BLaER1 treated with 17β-estradiol and CSF1 and Interleukin-3, amounts not matched to agents 10 nM and 100 nM (cell line): ENCODE measurements around the gene EMX1.

Source experiments
- H3K27ac ChIP-seq, 11 experiments: shearing (Covaris generic); formaldehyde crosslinking; 2 replicates each; pipeline ENCODE4 v1.8.1; 2022
- H3K27me3 ChIP-seq, 11 experiments: shearing (Covaris generic); formaldehyde crosslinking; 2 replicates each; pipeline ENCODE4 v1.8.1; 2022
- H3K36me3 ChIP-seq, 11 experiments: shearing (Covaris generic); formaldehyde crosslinking; 2 replicates each; pipeline ENCODE4 v1.8.1; 2022
- H3K4me1 ChIP-seq, 10 experiments: shearing (Covaris generic); formaldehyde crosslinking; 2 replicates each; pipeline ENCODE4 v1.8.1; 2022
- H3K4me2 ChIP-seq, 11 experiments: shearing (Covaris generic); formaldehyde crosslinking; 2 replicates each; pipeline ENCODE4 v1.8.1; 2022
- H3K4me3 ChIP-seq, 10 experiments: shearing (Covaris generic); formaldehyde crosslinking; 2 replicates each; pipeline ENCODE4 v1.8.1; 2022
- H3K9ac ChIP-seq, 11 experiments: shearing (Covaris generic); formaldehyde crosslinking; 2 replicates each; pipeline ENCODE4 v1.8.1; 2022
- H3K9me3 ChIP-seq, 11 experiments: shearing (Covaris generic); formaldehyde crosslinking; replicated peaks in 1 of 11; 2 replicates each; pipeline ENCODE4 v1.8.1; 2022
- H4K20me1 ChIP-seq, 11 experiments: shearing (Covaris generic); formaldehyde crosslinking; 2 replicates each; pipeline ENCODE4 v1.8.1; 2022
- Cebpa-rat ChIP-seq, 11 experiments: shearing (Covaris generic); IDR thresholded peaks; 2 replicates each; pipeline ENCODE4 v1.8.1; 2022

The EMX1 gene

DNA sequence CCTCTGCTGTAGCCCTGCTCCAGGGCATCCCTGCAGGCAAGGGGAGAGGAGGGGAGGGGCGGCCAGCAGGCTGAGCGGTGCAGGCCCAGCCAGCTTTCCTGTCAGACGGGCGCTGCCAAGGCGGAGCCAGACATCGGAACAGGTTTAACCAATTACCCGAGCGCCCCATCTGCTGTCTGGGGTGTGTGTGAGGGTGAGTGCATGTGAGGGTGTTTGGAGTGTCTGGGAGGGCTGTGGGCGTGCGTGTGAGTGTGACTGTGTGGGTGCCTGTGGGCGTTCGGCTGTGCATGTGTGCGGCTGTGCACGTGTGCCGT is 20.0 kb downstream of the EMX1 start:
- Histone ChIP-seq H3K4me1 (peaks cover 16 to 100% (median 94%) of the 10 kb centered on the region in 10 experiments; a peak in 19 of 20 replicates), H3K9ac (no peak overlapping the region; a peak in 1 of 22 replicates), H3K9me3 (no peaks in the 10 kb centered on the region), H3K36me3 (no peaks in the 10 kb centered on the region), H3K4me2 (peak overlapping the region in 10 of 11 experiments; percentile 21 to 97 (median 89); a peak in 18 of 22 replicates), H4K20me1 (peaks cover 0 to 58% (median 6%) of the 10 kb centered on the region in 11 experiments; a peak in 8 of 22 replicates), H3K4me3 (no peak overlapping the region), H3K27me3 (peaks cover 0 to 29% (median 0%) of the 10 kb centered on the region in 11 experiments; a peak in 7 of 22 replicates), H3K27ac (no peak overlapping the region)
- TF ChIP-seq Cebpa-rat (IDR thresholded peaks at IDR 0.05): no peak

DNA sequence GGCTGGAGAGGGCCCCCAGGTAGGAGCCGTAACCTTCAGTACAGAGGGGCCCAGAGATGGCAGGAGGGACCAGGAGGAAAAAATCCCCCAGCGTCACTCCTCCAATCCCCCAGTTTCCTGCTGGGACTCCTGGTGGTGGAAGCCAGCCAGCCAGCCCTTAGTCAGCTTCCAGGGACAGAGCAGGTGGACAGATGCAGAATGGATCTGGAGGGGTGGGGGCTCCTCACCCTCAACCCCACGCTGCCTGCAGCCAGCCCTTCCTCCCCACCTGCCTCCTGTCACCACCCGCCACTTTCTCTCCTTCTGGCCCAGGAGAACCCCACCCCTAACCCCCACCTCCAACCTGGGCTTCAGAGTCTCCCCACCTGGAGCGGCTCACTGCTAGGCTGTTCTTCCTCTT is 21.1 kb downstream of the EMX1 start:
- H3K9ac ChIP-seq: no peak overlapping the region
- no peak for TF ChIP-seq Cebpa-rat (IDR thresholded peaks at IDR 0.05)
- H3K4me1 ChIP-seq: peaks cover 16 to 100% (median 93%) of the 10 kb centered on the region in 10 experiments; a peak in 19 of 20 replicates
- H3K27me3 ChIP-seq: peaks cover 0 to 29% (median 0%) of the 10 kb centered on the region in 11 experiments; a peak in 6 of 22 replicates
- H3K9me3 ChIP-seq: no peaks in the 10 kb centered on the region
- no peak overlapping the region for H3K27ac ChIP-seq
- H3K4me3 ChIP-seq: no peak overlapping the region
- H3K36me3 ChIP-seq: no peaks in the 10 kb centered on the region
- H4K20me1 ChIP-seq: peaks cover 0 to 61% (median 6%) of the 10 kb centered on the region in 11 experiments; a peak in 8 of 22 replicates
- peak overlapping the region in 8 of 11 experiments; percentile 85 to 97 (median 89); a peak in 17 of 22 replicates for H3K4me2 ChIP-seq

DNA sequence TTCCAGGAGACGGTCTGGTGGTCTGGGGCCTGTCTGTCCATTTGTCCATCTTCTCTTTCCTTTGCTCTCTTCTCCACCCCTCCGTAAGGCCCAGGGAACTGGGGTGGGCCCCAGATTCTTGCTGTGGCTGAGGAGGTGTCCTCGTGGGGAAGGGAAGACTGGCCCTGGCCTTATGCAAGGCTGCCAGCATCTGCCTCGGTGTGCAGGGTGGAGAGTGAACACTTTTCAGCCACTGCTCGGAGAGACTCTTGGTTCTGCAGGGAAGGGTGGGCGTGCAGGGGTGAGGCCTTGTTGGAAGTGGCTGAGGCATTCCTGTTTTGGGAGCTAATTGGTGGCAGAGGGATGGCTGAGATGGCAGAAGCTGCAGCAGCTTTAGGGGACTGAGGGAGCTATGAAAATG is 23.0 kb downstream of the EMX1 start:
- peaks cover 16 to 100% (median 96%) of the 10 kb centered on the region in 10 experiments; a peak in 19 of 20 replicates for H3K4me1 ChIP-seq
- no peaks in the 10 kb centered on the region for H3K9me3 ChIP-seq
- peak overlapping the region in 3 of 10 experiments; percentile 11 to 45 (median 28); a peak in 5 of 20 replicates for H3K4me3 ChIP-seq
- no peaks in the 10 kb centered on the region for H3K36me3 ChIP-seq
- peaks cover 0 to 71% (median 6%) of the 10 kb centered on the region in 11 experiments; a peak in 8 of 22 replicates for H4K20me1 ChIP-seq
- H3K4me2 ChIP-seq: peak overlapping the region in 10 of 11 experiments; percentile 32 to 97 (median 89); a peak in 20 of 22 replicates
- no peak for TF ChIP-seq Cebpa-rat (IDR thresholded peaks at IDR 0.05)
- H3K9ac ChIP-seq: peak overlapping the region in 7 of 11 experiments; percentile 22 to 68 (median 48); a peak in 9 of 22 replicates
- H3K27me3 ChIP-seq: peaks cover 0 to 29% (median 0%) of the 10 kb centered on the region in 11 experiments; a peak in 6 of 22 replicates
- peak overlapping the region in 6 of 11 experiments; percentile 24 to 67 (median 51); a peak in 10 of 22 replicates for H3K27ac ChIP-seq

DNA sequence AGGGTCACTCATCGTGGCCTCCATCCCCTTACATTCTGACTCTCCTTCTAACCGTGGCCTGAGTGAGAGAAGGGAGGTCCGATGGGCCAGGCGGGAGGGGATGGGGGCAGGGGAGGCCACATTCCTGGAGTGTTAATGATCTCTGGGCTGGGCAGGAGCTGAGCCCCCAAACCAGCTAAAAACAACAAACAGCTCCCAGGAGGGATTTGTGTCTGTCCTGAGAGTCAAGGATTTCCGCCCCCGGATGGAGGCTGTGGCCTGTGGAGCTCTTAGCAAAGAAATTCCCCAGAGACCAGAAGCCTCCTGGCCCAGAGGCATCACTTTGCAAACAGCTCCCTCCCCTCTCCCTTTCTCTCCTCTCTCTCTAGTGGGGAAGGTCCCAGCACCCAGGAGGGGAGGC is 23.5 kb downstream of the EMX1 start:
- peak overlapping the region; percentile 23 to 97 (median 89); a peak in 21 of 22 replicates for H3K4me2 ChIP-seq
- H3K9me3 ChIP-seq: no peaks in the 10 kb centered on the region
- peak overlapping the region in 6 of 11 experiments; percentile 24 to 67 (median 51); a peak in 10 of 22 replicates for H3K27ac ChIP-seq
- peak overlapping the region in 3 of 10 experiments; percentile 11 to 45 (median 28); a peak in 6 of 20 replicates for H3K4me3 ChIP-seq
- no peaks in the 10 kb centered on the region for H3K36me3 ChIP-seq
- H3K27me3 ChIP-seq: peaks cover 0 to 29% (median 0%) of the 10 kb centered on the region in 11 experiments; a peak in 6 of 22 replicates
- TF ChIP-seq Cebpa-rat (IDR thresholded peaks at IDR 0.05): no peak
- H3K4me1 ChIP-seq: peaks cover 16 to 97% (median 92%) of the 10 kb centered on the region in 10 experiments; a peak in 19 of 20 replicates
- peak overlapping the region in 7 of 11 experiments; percentile 22 to 68 (median 48); a peak in 10 of 22 replicates for H3K9ac ChIP-seq
- H4K20me1 ChIP-seq: peaks cover 0 to 71% (median 6%) of the 10 kb centered on the region in 11 experiments; a peak in 8 of 22 replicates

DNA sequence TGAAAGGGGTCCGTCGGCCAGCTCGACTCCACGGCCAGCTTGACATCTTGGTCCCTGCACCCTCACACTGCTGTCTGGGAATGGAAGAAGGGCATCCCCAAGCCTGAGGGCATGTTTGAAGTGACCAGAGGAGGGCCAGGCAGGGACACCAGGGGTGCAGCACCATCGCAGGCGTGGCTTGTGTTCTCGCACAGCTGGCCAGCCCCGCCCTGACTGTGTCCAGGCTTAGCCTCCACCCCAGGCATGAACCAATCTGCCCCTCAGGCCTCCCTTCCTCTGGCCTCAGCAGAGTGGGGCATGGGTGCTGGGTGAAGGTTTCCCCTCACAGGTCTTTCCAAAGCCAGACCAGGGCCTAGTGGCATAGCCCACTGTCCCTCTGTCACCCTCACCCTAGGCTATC is 25.0 kb downstream of the EMX1 start:
- H3K4me2 ChIP-seq: peak overlapping the region in 9 of 11 experiments; percentile 64 to 97 (median 89); a peak in 18 of 22 replicates
- TF ChIP-seq Cebpa-rat (IDR thresholded peaks at IDR 0.05): no peak
- H4K20me1 ChIP-seq: peaks cover 0 to 65% (median under 1%) of the 10 kb centered on the region in 11 experiments; a peak in 8 of 22 replicates
- H3K4me3 ChIP-seq: no peak overlapping the region
- H3K9me3 ChIP-seq: no peaks in the 10 kb centered on the region
- peaks cover 16 to 82% (median 77%) of the 10 kb centered on the region in 10 experiments; a peak in 19 of 20 replicates for H3K4me1 ChIP-seq
- peaks cover 0 to 14% (median 0%) of the 10 kb centered on the region in 11 experiments; a peak in 5 of 22 replicates for H3K27me3 ChIP-seq
- H3K27ac ChIP-seq: peak overlapping the region in 4 of 11 experiments; percentile 39 to 67 (median 64); a peak in 5 of 22 replicates
- H3K36me3 ChIP-seq: no peaks in the 10 kb centered on the region
- 0 out of 22 replicates have a peak overlapping the region, but pooled peaks of 3 of the 11 experiments have one; percentile 0 to 39 (median 18) for H3K9ac ChIP-seq

DNA sequence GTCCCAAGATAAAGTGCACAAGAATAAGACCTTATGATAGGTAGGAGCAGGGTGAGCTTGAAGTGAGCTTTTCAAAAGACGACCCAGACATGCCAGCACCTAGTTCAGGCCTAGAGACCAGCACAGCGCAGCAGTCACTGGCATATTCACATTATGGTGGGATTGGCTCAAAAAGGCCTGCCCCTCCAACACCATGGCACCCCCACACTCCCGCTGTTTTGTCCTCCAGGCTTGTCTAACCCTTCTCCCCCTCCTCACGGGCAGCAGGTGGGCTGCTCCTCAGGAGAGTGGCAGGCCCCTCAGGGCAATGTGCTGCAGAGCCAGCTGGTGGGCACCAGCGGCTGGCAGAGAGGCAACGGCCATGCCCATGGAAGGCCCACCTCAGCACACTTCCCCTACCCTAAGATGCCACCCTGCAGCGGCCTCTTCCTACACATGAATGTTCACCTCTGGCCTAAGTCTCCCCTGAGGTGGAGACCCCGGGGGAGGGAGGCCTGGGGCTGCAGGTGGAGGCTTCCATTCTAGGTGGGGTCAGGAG is 25.6 kb downstream of the EMX1 start:
- Histone ChIP-seq H3K4me2 (peak overlapping the region in 8 of 11 experiments; percentile 18 to 97 (median 74); a peak in 16 of 22 replicates), H4K20me1 (peaks cover 0 to 59% (median 0%) of the 10 kb centered on the region in 11 experiments; a peak in 8 of 22 replicates), H3K27me3 (peaks cover 0 to 9% (median 0%) of the 10 kb centered on the region in 11 experiments; a peak in 1 of 22 replicates), H3K36me3 (no peaks in the 10 kb centered on the region), H3K4me3 (no peak overlapping the region), H3K9ac (no peak overlapping the region), H3K4me1 (peaks cover 16 to 75% (median 70%) of the 10 kb centered on the region in 10 experiments; a peak in 19 of 20 replicates), H3K27ac (no peak overlapping the region), H3K9me3 (no peaks in the 10 kb centered on the region)
- TF ChIP-seq Cebpa-rat (IDR thresholded peaks at IDR 0.05): no peak

DNA sequence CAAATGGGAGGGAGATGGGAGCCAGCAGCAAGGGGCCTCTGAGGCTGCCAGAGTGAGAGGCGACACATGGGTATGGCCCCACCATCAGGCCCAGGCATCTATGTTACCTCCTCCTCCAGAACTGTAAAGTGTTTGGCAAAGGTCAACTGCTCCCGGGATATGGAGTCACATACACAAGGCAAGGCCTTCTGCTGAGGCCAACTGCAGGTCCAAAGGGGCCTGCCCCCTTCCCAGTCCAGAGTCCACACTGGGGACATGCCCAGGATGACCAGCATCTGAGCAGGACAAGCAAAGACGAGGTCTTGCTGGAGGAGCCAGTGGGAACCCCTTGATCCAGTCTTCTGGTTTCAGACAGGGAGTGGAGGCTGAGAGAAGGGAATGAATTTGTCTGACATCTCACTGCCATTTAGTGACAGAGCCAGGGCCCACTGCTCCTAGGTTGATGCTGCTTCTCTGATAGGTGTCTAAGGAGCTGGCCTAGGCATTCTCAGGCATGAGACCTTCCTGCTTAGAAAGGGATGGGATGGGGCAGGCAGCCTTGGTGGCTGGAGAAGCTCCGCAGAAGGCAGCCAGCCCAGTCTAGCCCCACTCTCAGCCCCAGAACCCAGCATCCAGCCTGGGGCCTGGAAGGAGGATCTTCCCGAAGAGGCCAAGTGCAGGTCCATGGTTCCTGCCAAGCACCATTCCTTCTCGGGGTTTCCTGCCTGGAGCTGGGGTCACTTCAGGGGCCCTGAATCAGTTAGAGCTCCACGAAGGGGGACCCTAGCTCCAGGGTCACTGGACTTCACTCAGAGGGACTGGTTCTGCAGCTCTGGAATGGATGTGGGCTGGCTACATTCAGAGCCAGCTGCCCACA is 26.4 kb downstream of the EMX1 start:
- H3K36me3 ChIP-seq: no peaks in the 10 kb centered on the region
- peak overlapping the region in 8 of 11 experiments; percentile 18 to 97 (median 74); a peak in 16 of 22 replicates for H3K4me2 ChIP-seq
- peaks cover 0 to 5% (median 0%) of the 10 kb centered on the region in 11 experiments; a peak in 1 of 22 replicates for H3K27me3 ChIP-seq
- TF ChIP-seq Cebpa-rat (IDR thresholded peaks at IDR 0.05): no peak
- peaks cover 16 to 67% (median 62%) of the 10 kb centered on the region in 10 experiments; a peak in 19 of 20 replicates for H3K4me1 ChIP-seq
- no peak overlapping the region for H3K4me3 ChIP-seq
- H3K9ac ChIP-seq: no peak overlapping the region
- peaks cover 0 to 56% (median 0%) of the 10 kb centered on the region in 11 experiments; a peak in 8 of 22 replicates for H4K20me1 ChIP-seq
- H3K9me3 ChIP-seq: no peaks in the 10 kb centered on the region
- no peak overlapping the region for H3K27ac ChIP-seq

DNA sequence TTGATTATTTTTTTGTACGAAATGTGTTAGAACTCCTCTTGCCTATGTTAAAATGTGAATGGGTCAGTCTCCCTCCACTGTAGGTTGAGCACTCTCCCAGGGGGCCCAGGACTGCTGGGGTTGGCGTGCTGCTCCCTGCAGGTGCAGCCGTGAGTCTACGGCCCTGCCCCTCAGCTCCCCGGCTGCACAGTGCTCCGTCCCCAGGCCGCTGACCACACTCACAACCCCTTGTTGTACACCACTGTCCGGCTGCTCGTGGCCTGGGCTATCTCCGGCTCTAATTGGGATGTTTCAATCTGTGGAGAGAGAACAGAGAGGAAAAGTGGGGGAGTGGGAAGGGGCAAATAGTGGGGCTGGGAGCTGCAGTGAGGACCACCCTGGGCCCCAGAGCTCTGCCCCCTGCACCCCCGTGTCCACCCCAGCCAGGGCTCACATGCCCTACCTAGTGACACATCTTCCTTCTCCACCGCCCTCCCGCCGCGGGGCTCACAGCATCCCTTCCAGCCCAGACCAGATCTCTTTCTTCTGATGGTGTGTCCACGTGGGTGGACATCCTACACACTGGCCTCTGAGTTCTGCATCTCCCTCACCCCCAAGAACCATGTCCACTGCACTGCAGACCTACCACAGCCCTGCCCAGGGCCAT is 27.6 kb downstream of the EMX1 start:
- H3K27me3 ChIP-seq: no peaks in the 10 kb centered on the region
- H3K4me1 ChIP-seq: peaks cover 16 to 55% (median 50%) of the 10 kb centered on the region in 10 experiments; a peak in 19 of 20 replicates
- H3K4me3 ChIP-seq: no peak overlapping the region
- H3K9me3 ChIP-seq: no peaks in the 10 kb centered on the region
- no peak overlapping the region for H3K27ac ChIP-seq
- TF ChIP-seq Cebpa-rat (IDR thresholded peaks at IDR 0.05): no peak
- H3K9ac ChIP-seq: no peak overlapping the region
- H3K36me3 ChIP-seq: no peaks in the 10 kb centered on the region
- H4K20me1 ChIP-seq: peaks cover 0 to 49% (median 0%) of the 10 kb centered on the region in 11 experiments; a peak in 7 of 22 replicates
- H3K4me2 ChIP-seq: peak overlapping the region in 8 of 11 experiments; percentile 7 to 97 (median 39); a peak in 11 of 22 replicates
